GM12878 (cell line): Measurements from ENCODE around the gene PASK. TPM values are rescaled to one million over a fixed set of nuclear protein-coding genes. Genes with fewer than 3 reads are reported as not detected.

Experiments
- ATF2 ChIP-seq: IDR thresholded peaks from 2 replicates; pipeline ENCODE4 v1.6.1; 2012; ENCODE audit warnings: low read length, inconsistent platforms
- BHLHE40 ChIP-seq, 2 experiments: fragments of 450-650 bp in 1 of 2; IDR thresholded peaks; 2 replicates each; pipeline ENCODE4 v1.6.1; 2011 to 2017; ENCODE audit warnings: low read depth in 2 of 2, borderline replicate concordance in 1 of 2, improper control_type of control experiment in 1 of 2, low read length in 1 of 2, mild to moderate bottlenecking in 1 of 2
- CHD2 ChIP-seq: IDR thresholded peaks from 2 replicates; pipeline ENCODE4 v1.6.1; 2011; ENCODE audit warnings: low read depth, low read length, improper control_type of control experiment, borderline replicate concordance
- CREB1 ChIP-seq: IDR thresholded peaks from 2 replicates; pipeline ENCODE4 v1.6.1; 2012; ENCODE audit warnings: low read depth, mild to moderate bottlenecking, inconsistent platforms
- CTCF ChIP-seq, 3 experiments: IDR thresholded peaks in 2 of 3; conservative IDR thresholded peaks in 1 of 3; 2 replicates each; pipeline ENCODE4 v1.5.1; 2011; ENCODE audit warnings: low read depth in 3 of 3, low read length in 3 of 3, mild to moderate bottlenecking in 3 of 3, control low read depth in 2 of 3, moderate library complexity in 2 of 3, inconsistent platforms in 1 of 3, mixed read lengths in 1 of 3; ENCODE audit not compliant: control insufficient read depth in 2 of 3, insufficient read depth in 1 of 3; ENCODE audit errors: extremely low read depth in 1 of 3
- E2F4 ChIP-seq: IDR thresholded peaks from 2 replicates; pipeline ENCODE4 v1.6.1; 2012; ENCODE audit warnings: low read depth, low read length, improper control_type of control experiment
- ESRRA ChIP-seq: IDR thresholded peaks from 2 replicates; pipeline ENCODE4 v1.6.1; 2012; ENCODE audit warnings: mild to moderate bottlenecking, low read length, improper control_type of control experiment
- EZH2 ChIP-seq: IDR thresholded peaks from 2 replicates; pipeline ENCODE4 v1.6.1; 2012; ENCODE audit warnings: low read depth, mild to moderate bottlenecking, control low read depth, inconsistent platforms, low read length, borderline replicate concordance; ENCODE audit not compliant: control insufficient read depth
- FOS ChIP-seq: IDR thresholded peaks from 3 replicates; pipeline ENCODE4 v1.6.1; 2011; ENCODE audit warnings: borderline replicate concordance; ENCODE audit not compliant: insufficient read length; ENCODE audit errors: extremely low read depth
- GATAD2B ChIP-seq: fragments of 450-650 bp; conservative IDR thresholded peaks from 2 replicates; pipeline ENCODE4 v1.6.1; 2017; ENCODE audit warnings: low read depth, mild to moderate bottlenecking, moderate library complexity
- HSF1 ChIP-seq: fragments of 150-350 bp; IDR thresholded peaks from 2 replicates; pipeline ENCODE4 v1.6.1; 2014; ENCODE audit warnings: mild to moderate bottlenecking, low read depth, low read length
- IRF3 ChIP-seq: fragments of 450-650 bp; IDR thresholded peaks from 2 replicates; pipeline ENCODE4 v1.6.1; 2014; ENCODE audit warnings: mild to moderate bottlenecking
- KDM1A ChIP-seq: fragments of 200-600 bp; sonication (generic); IDR thresholded peaks from 2 replicates; pipeline ENCODE4 v1.6.1; 2016; ENCODE audit warnings: borderline replicate concordance
- POU2F2 ChIP-seq: IDR thresholded peaks from 3 replicates; pipeline ENCODE4 v1.6.1; 2011; ENCODE audit warnings: low read depth, mild to moderate bottlenecking, low read length, borderline replicate concordance
- RAD51 ChIP-seq: fragments of 450-650 bp; IDR thresholded peaks from 2 replicates; pipeline ENCODE4 v1.6.1; 2016; ENCODE audit warnings: moderate library complexity, mild to moderate bottlenecking, inconsistent platforms
- SUPT20H ChIP-seq: IDR thresholded peaks from 2 replicates; pipeline ENCODE4 v1.6.1; 2011; ENCODE audit warnings: low read depth, mild to moderate bottlenecking, low read length, moderate library complexity, borderline replicate concordance; ENCODE audit not compliant: control insufficient read depth
- TARDBP ChIP-seq: IDR thresholded peaks from 2 replicates; pipeline ENCODE4 v1.6.1; 2016; ENCODE audit warnings: borderline replicate concordance
- USF2 ChIP-seq: IDR thresholded peaks from 2 replicates; pipeline ENCODE4 v1.6.1; 2011; ENCODE audit warnings: low read depth, low read length, improper control_type of control experiment, borderline replicate concordance
- polyA plus RNA-seq, 11 experiments: library from polyadenylated mRNA; depleted of rRNA in 4 of 11; unstranded in 6 of 11; stranded (reverse) in 5 of 11; fragments of >200 nt; fragmentation: Nextera tagmentation in 4 of 11; fragmentation: Illumina TruSeq in 1 of 11; extraction: Ambion mirVana in 4 of 11; extraction: Trizol in 1 of 11; gene quantifications; 1 replicate in 1 of 11; 2 replicates in 10 of 11; pipeline versions ENCODE4 v1.2.1 to v1.2.3, GENCODE V29; 2011 to 2016; ENCODE audit warnings: inconsistent platforms in 2 of 11, missing spikeins in 2 of 11, low read depth in 1 of 11
- total RNA-seq, 4 experiments: library from RNA; depleted of rRNA in 3 of 4; stranded (reverse); fragments of >200 nt in 3 of 4; fragmentation: Illumina TruSeq in 1 of 4; extraction: Trizol in 1 of 4; gene quantifications; 2 replicates each; pipeline versions ENCODE4 v1.2.1 to v1.2.3, GENCODE V29; 2013 to 2021

The PASK gene
- total and polyA plus RNA-seq, 10 of the 15 experiments (the other 5 are each of a cell fraction or from before 2014, with no cell fraction given) = 9.6 to 62.2 (median 28.5) TPM

GRCh38 chr2:241102239-241102803 is 47.0 kb downstream of the PASK start, which contains the start of gene MTERF4 (continued):
- 0 out of 2 replicates have a peak, but pooled peaks have one; percentile 22 for TF ChIP-seq E2F4
- peak; percentile 91 for TF ChIP-seq POU2F2
- no peak for TF ChIP-seq CTCF (IDR thresholded peaks at IDR 0.05 in 2 of 3, conservative IDR thresholded peaks at IDR 0.05 in 1 of 3; ENCODE audit: control insufficient read depth in 2 of 3, extremely low read depth in 1 of 3, insufficient read depth in 1 of 3, low read depth in 3 of 3, low read length in 3 of 3)
- peak; percentile 69 to 82 for TF ChIP-seq BHLHE40 (IDR thresholded peaks at IDR 0.05; ENCODE audit: borderline replicate concordance in 1 of 2, low read depth in 2 of 2, low read length in 1 of 2)
- TF ChIP-seq IRF3 = peak; percentile 36; the same call in 1 of the 2 replicates
- peak; percentile 86 for TF ChIP-seq CREB1
- TF ChIP-seq ESRRA = 0 out of 2 replicates have a peak, but pooled peaks have one; percentile 43
- no peak for TF ChIP-seq FOS
- no peak for TF ChIP-seq USF2
- TF ChIP-seq ATF2 = no peak
- TF ChIP-seq GATAD2B = peak; percentile 97
- peak; percentile 79; the same call in 1 of the 2 replicates for TF ChIP-seq TARDBP
- 0 out of 2 replicates have a peak, but pooled peaks have one; percentile 58 for TF ChIP-seq HSF1
- no peak for TF ChIP-seq RAD51
- TF ChIP-seq KDM1A = no peak
- TF ChIP-seq EZH2 = no peak
- peak; percentile 84 for TF ChIP-seq CHD2
- TF ChIP-seq SUPT20H = no peak
